SU-DHL-6 (cell line): Measurements from ENCODE around the gene NEXMIF.

Experiments used
- CTCF ChIP-seq: fragments of 200-600 bp; sonication (generic); IDR thresholded peaks from one replicate; pipeline ENCODE4 v1.5.1; 2017; ENCODE audit warnings: antibody characterized with exemption, mild to moderate bottlenecking, low read length, moderate library complexity; ENCODE audit not compliant: insufficient read depth, poor library complexity, severe bottlenecking
- EZH2phosphoT487 ChIP-seq: fragments of 200-600 bp; sonication (generic), shearing (Covaris generic); conservative IDR thresholded peaks from 2 replicates; pipeline ENCODE4 v1.6.1; 2018; ENCODE audit warnings: mild to moderate bottlenecking, antibody characterized with exemption, low read length, moderate library complexity, mixed read lengths

GRCh38 chrX:74949717-74950116, 24.5 kb upstream of the NEXMIF start:
- TF ChIP-seq CTCF: no peak
- TF ChIP-seq EZH2phosphoT487: no peak
